Stomach (tissue), 9 donors: ENCODE results near the gene MKLN1. TPM values are rescaled to one million over a fixed set of nuclear protein-coding genes. Genes with fewer than 3 reads are reported as not detected.

ENCODE experiments used
- DNase-seq, 2 donors: peaks; one replicate each; pipeline versions ENCODE4 v3.0.0 to v3.0.0-alpha.2; 2013 to 2019
- H3K27ac ChIP-seq, 5 donors: fragments of 200-600 bp in 4 of 5; sonication (generic) in 4 of 5; one replicate each; pipeline ENCODE4 v1.5.1; 2013 to 2019; ENCODE audit warnings: mild to moderate bottlenecking in 1 of 5, moderate library complexity in 1 of 5
- H3K27me3 ChIP-seq, 3 donors: fragments of 200-600 bp; sonication (generic); one replicate each; pipeline ENCODE4 v1.5.1; 2017 to 2019; ENCODE audit warnings: mixed run types in 1 of 3
- H3K36me3 ChIP-seq, 4 donors: fragments of 200-600 bp; sonication (generic); 1 replicate in 3 of 4; 2 replicates in 1 of 4; pipeline ENCODE4 v1.5.1; 2016 to 2019
- H3K4me1 ChIP-seq, 4 donors: fragments of 200-600 bp; sonication (generic); one replicate each; pipeline ENCODE4 v1.5.1; 2016 to 2019
- H3K4me3 ChIP-seq, 4 donors: fragments of 200-600 bp; sonication (generic) in 3 of 4; one replicate each; pipeline ENCODE4 v1.5.1; 2016 to 2019; ENCODE audit warnings: mild to moderate bottlenecking in 1 of 4
- H3K9me3 ChIP-seq, 4 donors: fragments of 200-600 bp; sonication (generic); one replicate each; pipeline ENCODE4 v1.5.1; 2016 to 2019
- EP300 ChIP-seq: sonication (generic); formaldehyde crosslinking; IDR thresholded peaks from one replicate; pipeline ENCODE4 v1.6.1; 2017; ENCODE audit warnings: antibody characterized with exemption
- POLR2A ChIP-seq, 4 donors: fragments of 450-650 bp; IDR thresholded peaks; one replicate each; pipeline ENCODE4 v1.6.1; 2016; ENCODE audit warnings: antibody characterized with exemption in 4 of 4, control low read depth in 2 of 4, mild to moderate bottlenecking in 1 of 4, moderate library complexity in 1 of 4
- POLR2AphosphoS5 ChIP-seq, 3 donors: sonication (generic); formaldehyde crosslinking; IDR thresholded peaks; one replicate each; pipeline ENCODE4 v1.6.1; 2016; ENCODE audit warnings: antibody characterized with exemption in 3 of 3
- WGBS, 5 donors: extraction: QIAGEN DNeasy Blood & Tissue Kit in 3 of 5; methylation state at CpG; one replicate each; pipeline versions ENCODE4 v1.1.5 to v1.1.7; 2013 to 2018; 5-methylcytosine and 5-hydroxymethylcytosine counted together
- intact Hi-C: fragments of 100-400 bp; cut with DNase I; formaldehyde crosslinking; loops from one replicate; pipeline ENCODE4 v1.15.1; 2023; ENCODE audit warnings: low total_unique reads
- polyA plus RNA-seq, 3 donors: library from polyadenylated mRNA; stranded (reverse); fragments of 200-250 nt; gene quantifications; one replicate each; pipeline ENCODE4 v1.2.3, GENCODE V29; 2013
- total RNA-seq, 5 donors: library from RNA; depleted of rRNA; stranded (reverse); fragments of >200 nt; gene quantifications; one replicate each; pipeline versions ENCODE4 v1.1.0 to v1.2.3, GENCODE V29; 2014 to 2016
- TF ChIP-seq, protein P1 (sequence below), 7 experiments: fragments of 450-650 bp in 4 of 7; fragments of 200-600 bp in 3 of 7; sonication (generic) in 3 of 7; IDR thresholded peaks; one replicate each; pipeline ENCODE4 v1.5.1; 2016 to 2019; ENCODE audit warnings: antibody characterized with exemption in 7 of 7, control low read depth in 2 of 7, mild to moderate bottlenecking in 1 of 7
- donor health status: healthy with polysubstance abuse.
- donor health status: Bipolar disorder and iron deficiency.
- donor health status: healthy.

The MKLN1 gene
- total and polyA plus RNA-seq, 8 donors = 9.4 to 147 (median 30.8) TPM

DNA sequence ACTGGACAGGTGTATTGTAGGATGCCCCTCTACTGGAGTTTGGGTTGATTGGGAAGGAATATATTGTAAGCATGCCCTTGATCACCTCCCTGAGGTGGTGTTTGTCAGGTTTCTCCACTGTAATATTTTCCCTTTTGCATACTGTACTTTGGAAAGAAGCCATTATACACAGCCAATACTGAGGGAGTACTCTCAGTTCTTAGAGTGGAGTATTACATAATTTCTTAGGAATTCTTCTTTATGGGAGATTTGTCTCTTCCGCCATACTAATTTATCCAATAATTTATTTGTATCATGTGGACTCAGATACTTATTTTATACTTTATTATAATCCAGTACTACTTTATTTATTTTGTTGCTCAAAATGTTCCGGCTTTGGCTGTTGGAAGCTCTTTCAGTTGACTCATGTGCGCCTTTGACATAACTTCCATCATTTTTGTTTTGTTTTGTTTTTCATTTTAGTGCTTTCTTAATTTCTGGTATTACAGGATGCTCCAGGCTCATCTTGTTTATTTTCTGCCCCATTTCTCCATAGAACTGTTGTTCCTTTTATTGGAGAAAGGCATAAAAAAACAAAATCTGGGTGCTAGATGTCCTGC, 29.7 kb downstream of the MKLN1 start:
- no peak for TF ChIP-seq POLR2AphosphoS5 (IDR thresholded peaks at IDR 0.05)
- no peak for TF ChIP-seq POLR2A (IDR thresholded peaks at IDR 0.05)
- TF ChIP-seq EP300 = no peak
- TF ChIP-seq, protein P1, sequence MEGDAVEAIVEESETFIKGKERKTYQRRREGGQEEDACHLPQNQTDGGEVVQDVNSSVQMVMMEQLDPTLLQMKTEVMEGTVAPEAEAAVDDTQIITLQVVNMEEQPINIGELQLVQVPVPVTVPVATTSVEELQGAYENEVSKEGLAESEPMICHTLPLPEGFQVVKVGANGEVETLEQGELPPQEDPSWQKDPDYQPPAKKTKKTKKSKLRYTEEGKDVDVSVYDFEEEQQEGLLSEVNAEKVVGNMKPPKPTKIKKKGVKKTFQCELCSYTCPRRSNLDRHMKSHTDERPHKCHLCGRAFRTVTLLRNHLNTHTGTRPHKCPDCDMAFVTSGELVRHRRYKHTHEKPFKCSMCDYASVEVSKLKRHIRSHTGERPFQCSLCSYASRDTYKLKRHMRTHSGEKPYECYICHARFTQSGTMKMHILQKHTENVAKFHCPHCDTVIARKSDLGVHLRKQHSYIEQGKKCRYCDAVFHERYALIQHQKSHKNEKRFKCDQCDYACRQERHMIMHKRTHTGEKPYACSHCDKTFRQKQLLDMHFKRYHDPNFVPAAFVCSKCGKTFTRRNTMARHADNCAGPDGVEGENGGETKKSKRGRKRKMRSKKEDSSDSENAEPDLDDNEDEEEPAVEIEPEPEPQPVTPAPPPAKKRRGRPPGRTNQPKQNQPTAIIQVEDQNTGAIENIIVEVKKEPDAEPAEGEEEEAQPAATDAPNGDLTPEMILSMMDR (IDR thresholded peaks at IDR 0.05) = no peak
- Histone ChIP-seq H3K27me3 (no peaks in the 10 kb centered on the region), H3K27ac (peak overlapping the region; percentile 1 to 54 (median 35)), H3K9me3 (no peaks in the 10 kb centered on the region), H3K4me1 (peaks cover 19 to 98% (median 66%) of the 10 kb centered on the region in 4 donors), H3K36me3 (no peaks in the 10 kb centered on the region), H3K4me3 (no peak overlapping the region)
- intact Hi-C loops = no loop called here
- DNase-seq = peak in 1 of 2 donors; percentile 30
- WGBS, 5 donors = 71 to 82% (median 77%) methylated on average over 3 of the region's 3 CpGs

GRCh38 chr7:131358636-131359035, 31.0 kb downstream of the MKLN1 start:
- H3K27ac ChIP-seq = peak overlapping the region in 1 of 5 donors; percentile 12
- no peak overlapping the region for H3K4me3 ChIP-seq
- no peaks in the 10 kb centered on the region for H3K36me3 ChIP-seq
- no peak for DNase-seq
- intact Hi-C loops = no loop called here
- H3K27me3 ChIP-seq = no peaks in the 10 kb centered on the region
- H3K4me1 ChIP-seq = peaks cover 16 to 100% (median 66%) of the 10 kb centered on the region in 4 donors
- H3K9me3 ChIP-seq = no peaks in the 10 kb centered on the region
- TF ChIP-seq, protein P1 (IDR thresholded peaks at IDR 0.05) = no peak
- TF ChIP-seq POLR2AphosphoS5 (IDR thresholded peaks at IDR 0.05) (no peak), POLR2A (IDR thresholded peaks at IDR 0.05) (no peak), EP300 (no peak)
- WGBS, 5 donors = 93 to 96% (median 95%) methylated on average over 3 of the region's 3 CpGs

DNA sequence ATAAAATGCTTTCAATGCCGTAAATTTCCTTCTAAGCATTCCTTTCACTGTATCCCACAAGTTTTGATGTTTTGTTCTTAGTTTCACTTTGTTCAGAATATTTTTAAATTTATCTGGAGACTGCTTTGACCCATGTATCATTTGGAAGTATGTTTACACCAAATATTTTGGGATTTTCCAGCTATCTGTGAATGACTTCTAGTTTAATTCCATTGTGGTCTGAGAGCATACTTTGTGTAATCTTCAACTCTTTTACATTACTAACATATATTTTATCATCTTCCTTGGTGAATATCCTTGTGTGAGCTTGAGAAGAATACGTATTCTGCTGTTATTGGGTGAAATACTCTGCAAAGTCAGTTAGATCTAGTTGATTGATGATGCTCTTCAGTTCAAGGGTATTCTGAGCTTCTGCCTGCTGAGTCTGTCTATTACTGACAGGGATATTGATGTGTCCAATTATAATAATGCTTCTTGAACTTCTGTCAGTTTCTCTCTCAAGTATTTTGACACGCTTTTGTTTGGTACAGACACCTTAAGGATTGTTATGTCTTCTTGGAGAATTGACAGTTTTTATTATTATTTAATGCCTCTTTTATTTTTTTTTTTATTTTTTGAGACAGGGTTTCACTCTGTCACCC, 31.6 kb downstream of the MKLN1 start:
- intact Hi-C loops = no loop called here
- no peaks in the 10 kb centered on the region for H3K27me3 ChIP-seq
- H3K36me3 ChIP-seq = no peaks in the 10 kb centered on the region
- H3K4me1 ChIP-seq = peaks cover 19 to 100% (median 67%) of the 10 kb centered on the region in 4 donors
- WGBS, 5 donors = 84 to 93% (median 89%) methylated on average over 3 of the region's 3 CpGs
- DNase-seq = no peak
- H3K27ac ChIP-seq = peak overlapping the region in 1 of 5 donors; percentile 12
- TF ChIP-seq POLR2AphosphoS5 (IDR thresholded peaks at IDR 0.05) (no peak), EP300 (no peak)
- no peak overlapping the region for H3K4me3 ChIP-seq
- no peaks in the 10 kb centered on the region for H3K9me3 ChIP-seq

GRCh38 chr7:131363719-131364118, 36.0 kb downstream of the MKLN1 start:
- WGBS, 5 donors = 21 to 42% (median 27%) methylated on average over 2 of the region's 2 CpGs
- Histone ChIP-seq H3K9me3 (no peaks in the 10 kb centered on the region), H3K4me3 (no peak overlapping the region), H3K27me3 (no peaks in the 10 kb centered on the region), H3K36me3 (no peaks in the 10 kb centered on the region), H3K27ac (no peak overlapping the region), H3K4me1 (peaks cover 9 to 91% (median 56%) of the 10 kb centered on the region in 4 donors)
- no peak for TF ChIP-seq POLR2AphosphoS5 (IDR thresholded peaks at IDR 0.05)
- TF ChIP-seq POLR2A (IDR thresholded peaks at IDR 0.05) = no peak
- TF ChIP-seq, protein P1 (IDR thresholded peaks at IDR 0.05) = no peak
- no peak for TF ChIP-seq EP300
- no peak for DNase-seq
- intact Hi-C loops = no loop called here
